GM19351 (cell line): ENCODE data around the gene COPB1.

Experiments
- ATAC-seq: cut with Tn5 transposase; IDR thresholded peaks from one replicate; pipeline ENCODE4 v1.9.1; 2021; ENCODE audit warnings: mild to moderate bottlenecking, moderate library complexity; ENCODE audit not compliant: unreplicated experiment

The COPB1 gene

GRCh38 chr11:14518820-14519219, 19.2 kb upstream of the COPB1 start:
- no peak for ATAC-seq

GRCh38 chr11:14513800-14514199, 14.2 kb upstream of the COPB1 start:
- no peak for ATAC-seq

GRCh38 chr11:14506532-14506931, 6.9 kb upstream of the COPB1 start:
- no peak for ATAC-seq

GRCh38 chr11:14503023-14503422, 3.4 kb upstream of the COPB1 start:
- ATAC-seq: no peak

- ATAC-seq: no peak
These were observed 2.4 kb upstream of the COPB1 start for GRCh38 chr11:14502039-14502438.

GRCh38 chr11:14500181-14500651, 605 bp upstream of the COPB1 start:
- peak; percentile 55 for ATAC-seq

GRCh38 chr11:14499178-14499559, 442 bp downstream of the COPB1 start:
- ATAC-seq: peak; percentile 15

GRCh38 chr11:14480716-14481115, 18.9 kb downstream of the COPB1 start:
- ATAC-seq: no peak

- ATAC-seq: no peak
These were observed 28.5 kb downstream of the COPB1 start for GRCh38 chr11:14471127-14471526.

- no peak for ATAC-seq
These were observed 36.0 kb downstream of the COPB1 start for GRCh38 chr11:14463623-14464022.

- no peak for ATAC-seq
These were observed 39.5 kb downstream of the COPB1 start for GRCh38 chr11:14460147-14460546.

GRCh38 chr11:14458377-14458776, 41.2 kb downstream of the COPB1 start:
- no peak for ATAC-seq

- ATAC-seq: no peak
These were observed 43.8 kb downstream of the COPB1 start for GRCh38 chr11:14455648-14456430.

- no peak for ATAC-seq
These were observed 44.6 kb downstream of the COPB1 start for GRCh38 chr11:14454861-14455632.

GRCh38 chr11:14451825-14452224, 47.8 kb downstream of the COPB1 start:
- peak; percentile 64 for ATAC-seq

- no peak for ATAC-seq
These were observed 50.3 kb downstream of the COPB1 start for GRCh38 chr11:14449302-14449714.

GRCh38 chr11:14448240-14448639, 51.4 kb downstream of the COPB1 start:
- ATAC-seq: no peak

- ATAC-seq: no peak
These were observed 52.9 kb downstream of the COPB1 start for GRCh38 chr11:14446701-14447169.

- ATAC-seq: no peak
These were observed 53.8 kb downstream of the COPB1 start for GRCh38 chr11:14445542-14446530.

- ATAC-seq: no peak
These were observed 55.0 kb downstream of the COPB1 start for GRCh38 chr11:14444441-14445189.
